ENCODE results near the gene DOCK8.

DOCK8 gene

GRCh38 chr9:318646-319045 lies 104.0 kb downstream of the DOCK8 start:
- H3K4me1 ChIP-seq (ENCODE audit: low read length): no peaks in the 10 kb centered on the region
- H2AFZ ChIP-seq (ENCODE audit: low read length): no peak overlapping the region
- no peaks in the 10 kb centered on the region for H3K9me2 ChIP-seq (replicated peaks; ENCODE audit: insufficient read depth, low read length)
- H3K27ac ChIP-seq (ENCODE audit: low read length): no peak overlapping the region
- no peaks in the 10 kb centered on the region for H3F3A ChIP-seq (ENCODE audit: insufficient read depth, low read length)
- TF ChIP-seq EZH2phosphoT487 (IDR thresholded peaks at IDR 0.05; ENCODE audit: low read length): no peak
- no peak for TF ChIP-seq EZH2 (optimal IDR thresholded peaks at IDR 0.05; ENCODE audit: low read depth, low read length)
- TF ChIP-seq CTCF (IDR thresholded peaks at IDR 0.05; ENCODE audit: low read length): no peak
- H3K27me3 ChIP-seq (replicated peaks; ENCODE audit: insufficient read depth, low read length): no peaks in the 10 kb centered on the region
- H3K9me3 ChIP-seq (replicated peaks; ENCODE audit: insufficient read depth, low read length): no peaks in the 10 kb centered on the region
- no peak overlapping the region for H3K4me3 ChIP-seq (ENCODE audit: low read length)
- H3K79me2 ChIP-seq (ENCODE audit: low read length): no peaks in the 10 kb centered on the region
- DNase-seq: no peak
- H4K20me1 ChIP-seq (ENCODE audit: insufficient read depth, low read length): no peaks in the 10 kb centered on the region
- H3K9ac ChIP-seq (ENCODE audit: low read length): no peak overlapping the region
- no peak overlapping the region for H3K4me2 ChIP-seq (ENCODE audit: low read depth, low read length)
- no peaks in the 10 kb centered on the region for H3K36me3 ChIP-seq (replicated peaks; ENCODE audit: insufficient read depth, low read length)

DNA sequence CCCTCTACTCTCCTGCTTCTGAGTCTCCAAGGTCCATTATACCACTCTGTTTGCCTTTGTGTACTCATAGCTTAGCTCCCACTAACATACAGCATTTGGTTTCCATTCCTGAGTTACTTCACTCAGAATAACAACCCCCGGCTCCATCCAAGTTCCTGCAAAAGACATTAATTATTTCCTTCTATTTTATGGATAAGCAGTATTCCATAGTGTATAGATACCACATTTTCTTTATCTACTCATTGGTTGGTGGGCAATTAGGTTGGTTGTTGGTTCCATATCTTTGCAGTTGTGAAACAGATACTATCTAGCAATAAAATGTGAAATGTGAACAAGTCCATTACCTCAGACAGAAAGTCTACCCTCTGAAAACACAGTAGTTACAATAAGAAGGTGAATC lies 110.3 kb downstream of the DOCK8 start:
- Histone ChIP-seq H3K4me2 (ENCODE audit: low read depth, low read length) (no peak overlapping the region), H3K79me2 (ENCODE audit: low read length) (no peaks in the 10 kb centered on the region), H3K4me1 (ENCODE audit: low read length) (no peaks in the 10 kb centered on the region), H3K9me3 (replicated peaks; ENCODE audit: insufficient read depth, low read length) (no peaks in the 10 kb centered on the region), H3K4me3 (ENCODE audit: low read length) (no peak overlapping the region), H3K9me2 (replicated peaks; ENCODE audit: insufficient read depth, low read length) (no peaks in the 10 kb centered on the region), H2AFZ (ENCODE audit: low read length) (no peak overlapping the region), H4K20me1 (ENCODE audit: insufficient read depth, low read length) (no peaks in the 10 kb centered on the region), H3K27ac (ENCODE audit: low read length) (no peak overlapping the region), H3F3A (ENCODE audit: insufficient read depth, low read length) (no peaks in the 10 kb centered on the region), H3K9ac (ENCODE audit: low read length) (no peak overlapping the region), H3K27me3 (replicated peaks; ENCODE audit: insufficient read depth, low read length) (no peaks in the 10 kb centered on the region), H3K36me3 (replicated peaks; ENCODE audit: insufficient read depth, low read length) (no peaks in the 10 kb centered on the region)
- DNase-seq: no peak
- TF ChIP-seq EZH2 (optimal IDR thresholded peaks at IDR 0.05; ENCODE audit: low read depth, low read length): no peak
- TF ChIP-seq EZH2phosphoT487 (IDR thresholded peaks at IDR 0.05; ENCODE audit: low read length): no peak
- TF ChIP-seq CTCF (IDR thresholded peaks at IDR 0.05; ENCODE audit: low read length): no peak

DNA sequence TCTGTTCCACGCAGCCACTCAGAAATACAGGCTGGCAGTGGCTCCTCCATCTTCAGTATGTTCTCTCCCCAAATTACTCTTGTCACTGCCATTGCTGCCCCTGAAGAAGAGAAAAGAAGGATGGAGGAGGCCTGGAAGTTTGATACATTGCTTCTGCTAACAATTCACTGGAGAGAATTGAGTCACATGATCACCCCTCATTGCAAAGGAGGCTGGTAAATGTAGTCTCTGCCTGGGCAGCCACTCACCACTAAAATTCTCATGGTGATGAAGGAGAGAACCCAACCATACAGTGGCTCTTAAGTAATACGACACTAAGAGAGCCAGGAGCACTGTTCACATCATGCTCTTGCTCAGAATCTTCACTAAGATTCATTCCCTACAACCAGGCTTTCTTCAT lies 112.0 kb downstream of the DOCK8 start:
- H2AFZ ChIP-seq (ENCODE audit: low read length): no peak overlapping the region
- TF ChIP-seq EZH2 (optimal IDR thresholded peaks at IDR 0.05; ENCODE audit: low read depth, low read length): no peak
- TF ChIP-seq EZH2phosphoT487 (IDR thresholded peaks at IDR 0.05; ENCODE audit: low read length): no peak
- TF ChIP-seq CTCF (IDR thresholded peaks at IDR 0.05; ENCODE audit: low read length): no peak
- H3K36me3 ChIP-seq (replicated peaks; ENCODE audit: insufficient read depth, low read length): no peaks in the 10 kb centered on the region
- H3K9me2 ChIP-seq (replicated peaks; ENCODE audit: insufficient read depth, low read length): no peaks in the 10 kb centered on the region
- no peak overlapping the region for H3K4me3 ChIP-seq (ENCODE audit: low read length)
- H3K4me2 ChIP-seq (ENCODE audit: low read depth, low read length): no peak overlapping the region
- no peak overlapping the region for H3K27ac ChIP-seq (ENCODE audit: low read length)
- no peaks in the 10 kb centered on the region for H3F3A ChIP-seq (ENCODE audit: insufficient read depth, low read length)
- no peaks in the 10 kb centered on the region for H3K79me2 ChIP-seq (ENCODE audit: low read length)
- no peaks in the 10 kb centered on the region for H4K20me1 ChIP-seq (ENCODE audit: insufficient read depth, low read length)
- no peak overlapping the region for H3K9ac ChIP-seq (ENCODE audit: low read length)
- H3K4me1 ChIP-seq (ENCODE audit: low read length): no peaks in the 10 kb centered on the region
- no peaks in the 10 kb centered on the region for H3K27me3 ChIP-seq (replicated peaks; ENCODE audit: insufficient read depth, low read length)
- no peak for DNase-seq
- no peaks in the 10 kb centered on the region for H3K9me3 ChIP-seq (replicated peaks; ENCODE audit: insufficient read depth, low read length)
